Measurements from ENCODE around the gene CHRNA7.
A peak's percentile ranks its signal among the peaks of the same experiment; 100 is the strongest.

CHRNA7 gene

GRCh38 chr15:32029862-32030781, at the start of gene CHRNA7:
Gene CHRNA7, plus strand, starts transcription at chr15:32030515. Its CDS starts 80 bp downstream, at chr15:32030595.
- DNase-seq, result peak; percentile 79

- DNase-seq, result no peak
Measured at GRCh38 chr15:31985607-31986006, 44.7 kb upstream of the CHRNA7 start.

- DNase-seq, result no peak
Measured at GRCh38 chr15:31993062-31993461, 37.3 kb upstream of the CHRNA7 start.

- DNase-seq, result no peak
Measured at GRCh38 chr15:31997711-31998110, 32.6 kb upstream of the CHRNA7 start.

DNA sequence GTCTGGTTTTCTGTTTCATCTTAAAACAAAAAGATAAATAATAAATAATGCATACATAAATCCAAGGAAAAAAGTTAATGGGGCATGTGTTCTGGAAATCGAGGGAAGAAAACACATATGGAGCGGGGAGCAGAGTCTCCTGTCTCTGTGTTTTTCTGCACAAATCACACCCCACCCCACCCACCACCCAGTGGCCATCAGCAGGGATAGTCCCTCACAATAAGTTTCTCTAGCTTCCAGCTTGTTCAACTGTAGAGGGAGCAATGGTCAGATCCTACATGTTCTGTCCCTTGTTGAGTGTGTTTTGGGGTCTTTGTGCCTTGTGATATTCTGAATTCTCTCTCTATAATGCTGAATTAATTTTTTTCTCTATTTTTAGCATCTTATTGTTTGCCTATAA, 26.8 kb upstream of the CHRNA7 start:
- DNase-seq, result no peak

DNA sequence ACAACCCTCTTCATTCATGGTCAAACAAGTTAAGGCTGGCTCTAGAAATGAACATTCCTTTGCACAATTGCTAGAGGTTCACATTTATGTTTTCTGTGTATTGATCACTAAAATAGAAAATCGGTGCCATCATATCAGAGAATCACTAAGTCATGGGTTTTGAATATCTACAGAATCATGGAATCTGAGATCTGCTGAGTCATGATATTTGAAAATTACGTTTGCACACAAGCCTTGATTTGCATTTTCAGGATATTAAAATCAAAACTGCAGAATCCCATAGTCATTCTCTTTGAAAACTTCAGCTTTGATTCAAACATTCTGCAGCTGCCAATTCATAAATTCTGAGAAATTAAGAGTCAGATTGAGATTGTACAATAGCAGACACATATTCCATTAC, 26.1 kb upstream of the CHRNA7 start:
- DNase-seq, result no peak

GRCh38 chr15:32007355-32007960, 22.9 kb upstream of the CHRNA7 start:
- no peak for DNase-seq

DNA sequence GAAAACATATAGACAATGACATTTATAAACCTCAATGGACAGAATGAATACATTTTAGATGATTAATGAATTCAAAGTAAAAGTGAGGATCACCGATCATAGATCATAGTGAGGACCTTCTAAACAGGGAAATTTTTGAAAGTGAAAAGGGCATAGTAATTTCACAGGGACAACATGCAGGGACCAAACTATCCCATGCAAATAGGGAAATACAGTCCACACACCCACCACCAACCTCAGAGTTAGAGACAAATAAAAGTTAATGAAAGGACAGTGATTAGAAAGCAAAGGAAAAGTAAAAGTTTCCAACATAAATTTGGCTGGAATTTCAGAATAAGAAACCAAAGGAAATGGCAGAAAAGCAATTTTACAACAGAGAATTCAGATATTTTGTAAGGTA, 15.4 kb upstream of the CHRNA7 start:
- no peak for DNase-seq

DNA sequence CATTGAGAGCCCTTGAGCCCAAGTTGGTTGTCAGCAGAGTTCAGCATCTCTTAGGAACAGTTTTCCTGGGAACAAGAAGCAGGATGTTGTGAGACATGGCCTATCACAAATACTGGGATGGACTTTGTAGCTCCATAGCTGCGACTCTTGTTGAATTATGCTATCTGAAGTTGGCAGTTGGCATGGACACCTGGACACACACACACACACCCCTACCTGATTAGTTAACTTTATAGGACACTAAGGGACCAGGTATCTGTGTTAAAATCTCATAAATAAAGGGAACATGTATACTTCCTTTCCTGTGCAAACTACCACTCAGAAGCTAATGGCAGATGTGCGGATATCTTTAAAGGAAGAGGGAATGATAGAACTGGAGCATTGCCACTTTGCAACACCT, 10.2 kb upstream of the CHRNA7 start:
- no peak for DNase-seq

GRCh38 chr15:32028921-32029320, 1.4 kb upstream of the CHRNA7 start:
- peak; percentile 23 for DNase-seq

DNA sequence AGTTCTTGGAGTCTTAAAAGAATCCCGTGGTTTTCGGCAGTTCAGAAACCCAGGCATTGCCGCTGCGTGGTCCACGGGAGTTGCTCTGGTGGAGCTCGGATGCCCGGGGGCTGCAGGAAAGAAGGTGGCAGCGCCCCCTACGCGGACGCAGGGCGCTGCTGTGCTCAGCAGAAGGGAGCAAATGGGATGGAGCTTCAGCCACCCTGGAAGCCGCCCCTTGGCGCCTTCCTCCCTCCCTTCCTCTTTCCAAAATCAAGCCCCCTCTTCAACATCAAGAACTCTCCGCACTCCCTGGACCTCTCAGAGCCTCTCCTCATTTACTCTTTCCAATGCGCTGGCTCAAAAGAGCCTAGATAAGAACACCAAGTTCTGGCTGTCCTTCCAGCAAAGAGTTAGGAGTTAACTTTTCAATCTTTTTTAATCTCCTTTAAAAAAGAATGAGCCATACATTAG, 880 bp upstream of the CHRNA7 start:
- DNase-seq, result peak; percentile 59

- DNase-seq, result no peak
Measured at GRCh38 chr15:32030795-32031194, 480 bp downstream of the CHRNA7 start.

GRCh38 chr15:32033186-32033890, 3.0 kb downstream of the CHRNA7 start:
- DNase-seq, result no peak

GRCh38 chr15:32034106-32034505, 3.8 kb downstream of the CHRNA7 start:
- DNase-seq, result no peak

- no peak for DNase-seq
Measured at GRCh38 chr15:32035285-32035684, 5.0 kb downstream of the CHRNA7 start.

- no peak for DNase-seq
Measured at GRCh38 chr15:32036971-32037370, 6.7 kb downstream of the CHRNA7 start.

GRCh38 chr15:32041294-32041693, 11.0 kb downstream of the CHRNA7 start:
- DNase-seq, result no peak

GRCh38 chr15:32042269-32042972, 12.1 kb downstream of the CHRNA7 start:
- peak; percentile 82 for DNase-seq

GRCh38 chr15:32053719-32054118, 23.4 kb downstream of the CHRNA7 start:
- DNase-seq, result peak; percentile 58

DNA sequence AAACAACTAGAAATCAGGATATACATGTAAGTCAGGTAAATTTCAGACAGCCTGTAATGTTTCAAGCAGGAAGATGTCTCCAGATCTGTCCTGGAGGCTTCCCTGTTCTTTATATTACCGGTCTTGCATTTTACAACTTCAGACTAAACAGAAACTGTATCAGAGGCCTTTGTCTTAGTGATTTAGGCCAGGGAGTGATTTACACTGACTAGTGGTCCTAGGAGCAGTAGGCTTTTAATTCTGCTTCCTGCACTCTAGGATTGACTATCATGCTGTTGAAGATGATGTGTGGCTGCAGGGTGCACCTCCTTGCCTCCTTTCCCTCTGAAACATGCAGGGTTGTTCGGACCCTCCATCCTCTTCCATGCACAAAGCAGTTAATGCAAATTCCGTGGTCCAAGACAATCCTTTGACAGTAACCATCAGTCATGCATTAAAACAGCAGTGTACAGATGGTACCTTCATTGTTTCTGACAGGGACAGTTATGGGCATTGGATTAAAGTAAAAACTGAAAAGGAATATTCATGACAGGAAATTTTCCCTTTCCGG, 27.6 kb downstream of the CHRNA7 start:
- no peak for DNase-seq

- DNase-seq, result no peak
Measured at GRCh38 chr15:32060706-32061105, 30.4 kb downstream of the CHRNA7 start.

DNA sequence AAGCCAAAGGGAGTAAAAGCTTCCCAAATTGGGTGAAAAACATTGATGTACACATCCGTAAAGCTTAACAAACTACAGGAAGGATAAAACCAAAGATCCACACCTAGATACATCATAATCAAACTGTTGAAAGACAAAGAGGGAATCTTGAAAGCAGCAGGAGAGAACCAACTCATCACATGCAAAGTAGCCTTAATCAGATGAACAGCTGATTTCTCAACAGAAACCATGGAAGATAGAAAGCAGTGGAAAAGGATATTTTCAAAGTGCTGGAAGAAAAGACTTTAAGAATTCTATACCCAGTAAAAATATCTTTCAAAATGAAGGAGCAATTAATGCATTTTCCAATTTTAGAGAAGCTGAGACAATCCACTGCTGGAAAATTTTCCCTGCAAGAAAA, 36.8 kb downstream of the CHRNA7 start:
- no peak for DNase-seq
